ENCODE results near the gene MEIS3.

Gene MEIS3

DNA sequence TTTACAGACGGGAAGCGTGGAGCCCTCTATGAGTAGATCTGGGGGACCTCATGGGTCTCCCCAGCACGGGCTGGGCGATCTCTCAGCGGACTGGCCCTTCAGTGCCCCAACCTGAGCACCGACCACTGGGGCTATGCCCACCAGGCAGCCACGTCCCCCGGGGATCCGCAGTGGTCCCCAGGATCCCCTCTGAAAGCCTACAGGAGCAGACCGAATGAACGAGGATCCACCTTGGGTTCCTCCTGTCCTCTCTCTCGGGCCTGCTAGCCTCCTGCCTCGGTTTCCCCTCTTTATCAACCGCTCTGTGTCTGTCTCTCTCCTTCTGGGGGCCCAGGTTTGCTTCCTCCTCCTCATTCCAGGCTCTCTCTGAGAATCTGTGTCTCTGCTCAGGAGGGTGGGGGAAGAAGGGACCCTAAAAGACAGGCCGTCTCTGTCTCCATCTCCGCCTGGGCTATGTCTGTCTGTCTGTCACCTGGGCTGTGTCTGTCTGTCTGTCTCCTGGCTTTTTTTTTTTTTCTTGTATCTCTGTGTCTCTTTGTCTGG, 2.0 kb upstream of the MEIS3 start:
- Histone ChIP-seq H4K20me1 (ENCODE audit: insufficient read depth) (no peaks in the 10 kb centered on the region), H3K36me3 (ENCODE audit: insufficient read depth) (no peaks in the 10 kb centered on the region), H2AFZ (ENCODE audit: low read depth) (no peak overlapping the region), H3K79me2 (ENCODE audit: insufficient read depth, low read depth) (no peaks in the 10 kb centered on the region), H3K4me3 (IDR thresholded peaks at IDR 0.05; ENCODE audit: insufficient read depth, low read depth, low read length) (no peak overlapping the region), H3K27ac (no peak overlapping the region), H3K9ac (no peak overlapping the region), H3K4me2 (no peak overlapping the region), H3K27me3 (ENCODE audit: insufficient read depth, low read depth) (peaks cover 94% of the 10 kb centered on the region), H3K4me1 (ENCODE audit: low read depth, poor library complexity, severe bottlenecking) (no peaks in the 10 kb centered on the region)
- TF ChIP-seq, protein P1, sequence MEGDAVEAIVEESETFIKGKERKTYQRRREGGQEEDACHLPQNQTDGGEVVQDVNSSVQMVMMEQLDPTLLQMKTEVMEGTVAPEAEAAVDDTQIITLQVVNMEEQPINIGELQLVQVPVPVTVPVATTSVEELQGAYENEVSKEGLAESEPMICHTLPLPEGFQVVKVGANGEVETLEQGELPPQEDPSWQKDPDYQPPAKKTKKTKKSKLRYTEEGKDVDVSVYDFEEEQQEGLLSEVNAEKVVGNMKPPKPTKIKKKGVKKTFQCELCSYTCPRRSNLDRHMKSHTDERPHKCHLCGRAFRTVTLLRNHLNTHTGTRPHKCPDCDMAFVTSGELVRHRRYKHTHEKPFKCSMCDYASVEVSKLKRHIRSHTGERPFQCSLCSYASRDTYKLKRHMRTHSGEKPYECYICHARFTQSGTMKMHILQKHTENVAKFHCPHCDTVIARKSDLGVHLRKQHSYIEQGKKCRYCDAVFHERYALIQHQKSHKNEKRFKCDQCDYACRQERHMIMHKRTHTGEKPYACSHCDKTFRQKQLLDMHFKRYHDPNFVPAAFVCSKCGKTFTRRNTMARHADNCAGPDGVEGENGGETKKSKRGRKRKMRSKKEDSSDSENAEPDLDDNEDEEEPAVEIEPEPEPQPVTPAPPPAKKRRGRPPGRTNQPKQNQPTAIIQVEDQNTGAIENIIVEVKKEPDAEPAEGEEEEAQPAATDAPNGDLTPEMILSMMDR (conservative IDR thresholded peaks at IDR 0.05; ENCODE audit: low read depth, low read length) = no peak

DNA sequence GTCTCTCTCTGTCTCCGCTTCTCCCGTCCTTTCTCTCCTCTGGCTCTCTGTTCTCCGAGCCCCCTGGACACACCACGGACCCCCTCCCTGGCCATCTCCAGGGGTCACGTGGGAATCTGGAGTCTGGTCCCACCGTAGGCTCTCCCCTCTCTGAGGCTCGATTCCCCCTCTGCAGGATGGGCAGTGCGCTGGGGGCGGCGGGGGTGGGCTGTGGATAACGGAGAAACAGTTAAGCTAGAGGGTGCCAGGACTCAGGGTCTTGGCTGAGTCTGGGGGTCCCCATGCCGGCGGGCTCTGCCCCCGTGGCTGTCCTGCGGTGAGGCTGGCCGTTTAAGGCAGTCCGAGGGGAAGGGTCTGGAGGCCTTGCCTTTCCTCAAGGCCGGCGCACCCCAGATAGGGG, 462 bp upstream of the MEIS3 start:
- TF ChIP-seq, protein P1 (conservative IDR thresholded peaks at IDR 0.05; ENCODE audit: low read depth, low read length) = no peak
- Histone ChIP-seq H2AFZ (ENCODE audit: low read depth) (no peak overlapping the region), H3K36me3 (ENCODE audit: insufficient read depth) (no peaks in the 10 kb centered on the region), H3K4me2 (no peak overlapping the region), H3K27me3 (ENCODE audit: insufficient read depth, low read depth) (peaks cover 96% of the 10 kb centered on the region), H3K27ac (no peak overlapping the region), H3K4me1 (ENCODE audit: low read depth, poor library complexity, severe bottlenecking) (no peaks in the 10 kb centered on the region), H3K4me3 (IDR thresholded peaks at IDR 0.05; ENCODE audit: insufficient read depth, low read depth, low read length) (no peak overlapping the region), H3K79me2 (ENCODE audit: insufficient read depth, low read depth) (no peaks in the 10 kb centered on the region), H4K20me1 (ENCODE audit: insufficient read depth) (no peaks in the 10 kb centered on the region), H3K9ac (no peak overlapping the region)

DNA sequence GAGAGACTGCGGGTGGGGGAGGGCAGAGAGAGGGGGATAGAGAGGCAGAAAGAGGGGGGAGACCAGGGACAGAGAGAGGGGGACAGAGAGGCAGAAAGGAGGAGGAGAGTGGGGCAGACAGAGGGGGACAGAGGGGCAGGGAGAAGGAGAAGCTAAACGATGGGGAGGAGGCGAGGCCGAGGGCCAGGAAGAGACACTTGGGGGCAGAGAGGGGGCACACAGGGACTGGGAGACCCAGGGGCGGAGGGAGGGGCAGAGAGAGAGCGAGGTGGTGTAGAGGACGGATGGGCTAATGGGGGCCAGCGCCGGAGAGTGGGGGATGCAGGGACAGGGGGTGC, 666 bp downstream of the MEIS3 start:
- peaks cover 96% of the 10 kb centered on the region for H3K27me3 ChIP-seq (ENCODE audit: insufficient read depth, low read depth)
- H3K36me3 ChIP-seq (ENCODE audit: insufficient read depth) = no peaks in the 10 kb centered on the region
- no peak overlapping the region for H3K4me2 ChIP-seq
- H4K20me1 ChIP-seq (ENCODE audit: insufficient read depth) = no peaks in the 10 kb centered on the region
- no peaks in the 10 kb centered on the region for H3K79me2 ChIP-seq (ENCODE audit: insufficient read depth, low read depth)
- H3K4me1 ChIP-seq (ENCODE audit: low read depth, poor library complexity, severe bottlenecking) = no peaks in the 10 kb centered on the region
- H3K9ac ChIP-seq = no peak overlapping the region
- no peak overlapping the region for H3K27ac ChIP-seq
- no peak overlapping the region for H3K4me3 ChIP-seq (IDR thresholded peaks at IDR 0.05; ENCODE audit: insufficient read depth, low read depth, low read length)
- H2AFZ ChIP-seq (ENCODE audit: low read depth) = no peak overlapping the region
- TF ChIP-seq, protein P1 (conservative IDR thresholded peaks at IDR 0.05; ENCODE audit: low read depth, low read length) = no peak

DNA sequence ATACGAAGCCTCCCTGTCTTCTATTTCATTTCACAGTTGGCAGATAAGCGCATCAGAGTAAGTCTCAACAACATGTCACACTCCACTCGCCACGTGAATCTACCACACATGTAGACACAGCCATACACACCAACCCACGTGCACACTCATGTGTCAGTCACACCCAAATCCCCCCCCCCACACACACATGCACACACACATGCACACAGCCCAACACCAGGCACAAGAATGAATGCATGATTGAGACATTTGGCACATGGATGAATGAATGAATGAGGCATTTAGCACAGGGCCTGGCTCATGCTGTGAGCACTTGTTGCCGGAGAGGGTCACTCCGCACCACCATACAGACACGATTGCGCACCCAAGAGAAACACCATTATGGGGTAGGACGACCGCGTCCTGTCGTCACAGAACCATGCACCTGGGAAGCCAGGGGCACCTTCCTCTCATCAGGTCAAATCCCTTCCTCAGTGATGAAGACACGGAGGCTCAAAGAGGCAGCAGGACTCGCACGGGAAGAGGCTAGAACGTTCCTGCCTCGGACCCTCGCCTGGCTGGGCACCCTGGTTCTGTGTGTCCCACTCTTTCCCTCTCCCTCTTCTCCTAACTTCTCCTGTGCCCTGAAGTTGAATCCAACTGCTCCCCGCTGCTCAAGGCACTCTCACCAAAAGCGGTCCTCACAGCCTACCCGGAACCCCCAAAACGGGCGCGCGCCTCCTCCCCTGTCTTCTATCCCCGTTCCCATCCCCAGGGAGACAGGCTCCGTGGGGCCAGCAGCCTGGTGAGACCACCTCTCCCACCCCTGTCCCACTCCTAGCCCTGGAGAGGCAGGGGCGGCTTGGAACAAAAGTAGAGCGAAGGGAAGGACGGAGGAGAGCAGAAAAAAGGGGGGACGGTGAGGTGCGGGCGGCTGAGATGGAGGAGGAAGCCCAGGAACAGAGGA, 1.3 kb downstream of the MEIS3 start:
- no peak overlapping the region for H2AFZ ChIP-seq (ENCODE audit: low read depth)
- no peak overlapping the region for H3K9ac ChIP-seq
- H3K4me2 ChIP-seq = no peak overlapping the region

More for the DNA sequence above, 1.3 kb downstream of the MEIS3 start:
- no peaks in the 10 kb centered on the region for H3K79me2 ChIP-seq (ENCODE audit: insufficient read depth, low read depth)
- H3K36me3 ChIP-seq (ENCODE audit: insufficient read depth) = no peaks in the 10 kb centered on the region
- no peak overlapping the region for H3K27ac ChIP-seq
- TF ChIP-seq, protein P1 (conservative IDR thresholded peaks at IDR 0.05; ENCODE audit: low read depth, low read length) = no peak
- no peaks in the 10 kb centered on the region for H3K4me1 ChIP-seq (ENCODE audit: low read depth, poor library complexity, severe bottlenecking)
- H3K27me3 ChIP-seq (ENCODE audit: insufficient read depth, low read depth) = peaks cover 96% of the 10 kb centered on the region
- H3K4me3 ChIP-seq (IDR thresholded peaks at IDR 0.05; ENCODE audit: insufficient read depth, low read depth, low read length) = no peak overlapping the region
- H4K20me1 ChIP-seq (ENCODE audit: insufficient read depth) = no peaks in the 10 kb centered on the region
